RWPE2 (cell line): ENCODE results near the gene FRS3.
A peak's percentile ranks its signal among the peaks of the same experiment; 100 is the strongest.

Source experiments
- ATAC-seq: fragments of 200-7000 bp; cut with Tn5 transposase; 3 replicates; pipeline ENCODE4 v1.9.1; 2021; ENCODE audit warnings: low read depth
- DNase-seq: peaks from one replicate; pipeline ENCODE4 v3.0.0-alpha.2; 2020; ENCODE audit warnings: low spot score
- H3K27ac ChIP-seq: fragments of 450-650 bp; 2 replicates; pipeline ENCODE4 v1.5.1; 2017; ENCODE audit warnings: mild to moderate bottlenecking; ENCODE audit not compliant: poor library complexity, severe bottlenecking
- H3K27me3 ChIP-seq: fragments of 250-450 bp; sonication (Bioruptor Pico); 2 replicates; pipeline ENCODE4 v1.5.1; 2021; ENCODE audit warnings: mild to moderate bottlenecking, moderate library complexity; ENCODE audit not compliant: insufficient read depth, poor library complexity, severe bottlenecking
- H3K36me3 ChIP-seq: fragments of 250-450 bp; sonication (Bioruptor Pico); 2 replicates; pipeline ENCODE4 v1.5.1; 2020; ENCODE audit warnings: low read depth, mild to moderate bottlenecking, moderate library complexity
- H3K4me1 ChIP-seq: fragments of 250-450 bp; sonication (Bioruptor Pico); 2 replicates; pipeline ENCODE4 v1.5.1; 2021; ENCODE audit warnings: mild to moderate bottlenecking, moderate library complexity; ENCODE audit not compliant: insufficient read depth, poor library complexity, severe bottlenecking
- H3K4me3 ChIP-seq: fragments of 250-450 bp; sonication (Bioruptor Pico); 2 replicates; pipeline ENCODE4 v1.5.1; 2021; ENCODE audit warnings: mild to moderate bottlenecking, moderate library complexity; ENCODE audit not compliant: severe bottlenecking
- H3K9me3 ChIP-seq: fragments of 250-450 bp; sonication (Bioruptor Pico); 2 replicates; pipeline ENCODE4 v1.5.1; 2021; ENCODE audit warnings: mild to moderate bottlenecking, moderate library complexity; ENCODE audit not compliant: severe bottlenecking
- TF ChIP-seq, protein P1 (sequence below): fragments of 450-650 bp; IDR thresholded peaks from one replicate; pipeline ENCODE4 v1.5.1; 2017; ENCODE audit warnings: mild to moderate bottlenecking, moderate library complexity; ENCODE audit not compliant: poor library complexity, severe bottlenecking

Gene FRS3

DNA sequence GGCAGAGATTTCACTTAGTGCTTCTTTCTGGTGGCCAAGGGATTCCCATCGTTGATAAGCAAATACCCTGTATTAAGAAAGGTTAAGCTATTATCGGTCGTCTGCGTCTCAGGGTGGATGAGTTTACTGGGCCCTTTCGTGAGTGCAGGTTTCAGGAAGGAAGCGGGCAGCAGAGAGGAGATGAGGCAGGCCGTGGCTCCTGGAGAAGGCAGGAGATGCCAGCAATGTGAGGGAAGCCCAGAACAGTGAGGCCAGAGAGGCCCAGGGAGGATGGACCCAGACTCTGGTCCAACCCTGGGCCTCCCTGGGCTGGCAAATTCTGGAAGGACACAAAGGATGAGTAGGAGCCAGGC, 55.5 kb downstream of the FRS3 start:
- H3K27ac ChIP-seq: peak overlapping the region; percentile 59
- no peaks in the 10 kb centered on the region for H3K36me3 ChIP-seq
- no peaks in the 10 kb centered on the region for H3K27me3 ChIP-seq
- no peak for ATAC-seq
- no peaks in the 10 kb centered on the region for H3K9me3 ChIP-seq
- TF ChIP-seq, protein P1, sequence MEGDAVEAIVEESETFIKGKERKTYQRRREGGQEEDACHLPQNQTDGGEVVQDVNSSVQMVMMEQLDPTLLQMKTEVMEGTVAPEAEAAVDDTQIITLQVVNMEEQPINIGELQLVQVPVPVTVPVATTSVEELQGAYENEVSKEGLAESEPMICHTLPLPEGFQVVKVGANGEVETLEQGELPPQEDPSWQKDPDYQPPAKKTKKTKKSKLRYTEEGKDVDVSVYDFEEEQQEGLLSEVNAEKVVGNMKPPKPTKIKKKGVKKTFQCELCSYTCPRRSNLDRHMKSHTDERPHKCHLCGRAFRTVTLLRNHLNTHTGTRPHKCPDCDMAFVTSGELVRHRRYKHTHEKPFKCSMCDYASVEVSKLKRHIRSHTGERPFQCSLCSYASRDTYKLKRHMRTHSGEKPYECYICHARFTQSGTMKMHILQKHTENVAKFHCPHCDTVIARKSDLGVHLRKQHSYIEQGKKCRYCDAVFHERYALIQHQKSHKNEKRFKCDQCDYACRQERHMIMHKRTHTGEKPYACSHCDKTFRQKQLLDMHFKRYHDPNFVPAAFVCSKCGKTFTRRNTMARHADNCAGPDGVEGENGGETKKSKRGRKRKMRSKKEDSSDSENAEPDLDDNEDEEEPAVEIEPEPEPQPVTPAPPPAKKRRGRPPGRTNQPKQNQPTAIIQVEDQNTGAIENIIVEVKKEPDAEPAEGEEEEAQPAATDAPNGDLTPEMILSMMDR: no peak
- H3K4me1 ChIP-seq: peaks cover 20% of the 10 kb centered on the region
- DNase-seq: no peak
- no peak overlapping the region for H3K4me3 ChIP-seq

DNA sequence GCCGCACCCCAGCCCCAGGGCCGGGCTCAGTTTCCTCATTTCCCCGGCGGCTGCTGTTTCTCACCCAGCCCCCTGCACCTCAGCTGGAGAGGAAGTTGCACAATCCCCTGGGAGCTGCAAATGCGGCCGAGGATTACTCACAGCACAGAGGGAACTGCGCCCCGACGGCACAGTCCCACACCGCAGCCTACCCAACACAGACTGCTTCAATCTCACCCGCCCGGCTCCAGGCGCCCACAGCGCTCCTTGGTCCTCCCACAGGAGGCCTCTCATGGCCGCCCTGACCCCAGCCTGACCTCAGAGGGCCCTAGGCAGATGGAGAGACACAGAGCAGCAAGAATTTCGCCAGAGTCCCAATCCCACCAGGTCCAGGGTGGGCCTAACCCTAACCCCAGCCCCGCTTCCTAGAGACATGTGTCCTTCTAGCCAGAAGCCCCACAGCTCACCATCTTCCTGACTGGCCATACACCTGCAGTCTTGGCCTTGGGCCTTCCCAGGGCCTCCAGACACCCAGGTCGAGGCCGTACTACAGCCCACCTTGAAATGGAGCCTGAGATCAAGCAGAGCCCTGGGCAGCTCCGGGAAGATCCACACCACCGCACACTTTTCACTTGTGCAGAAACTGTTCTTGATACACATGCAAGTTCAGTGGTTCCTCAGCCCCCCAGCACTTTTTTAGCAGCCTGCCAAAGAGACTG, 56.0 kb downstream of the FRS3 start:
- ATAC-seq: peak; percentile 97
- Histone ChIP-seq H3K4me1 (peaks cover 25% of the 10 kb centered on the region), H3K36me3 (no peaks in the 10 kb centered on the region), H3K27me3 (no peaks in the 10 kb centered on the region), H3K27ac (peak overlapping the region; percentile 59), H3K4me3 (no peak overlapping the region), H3K9me3 (no peaks in the 10 kb centered on the region)
- peak; percentile 85 for DNase-seq
- TF ChIP-seq, protein P1: no peak

DNA sequence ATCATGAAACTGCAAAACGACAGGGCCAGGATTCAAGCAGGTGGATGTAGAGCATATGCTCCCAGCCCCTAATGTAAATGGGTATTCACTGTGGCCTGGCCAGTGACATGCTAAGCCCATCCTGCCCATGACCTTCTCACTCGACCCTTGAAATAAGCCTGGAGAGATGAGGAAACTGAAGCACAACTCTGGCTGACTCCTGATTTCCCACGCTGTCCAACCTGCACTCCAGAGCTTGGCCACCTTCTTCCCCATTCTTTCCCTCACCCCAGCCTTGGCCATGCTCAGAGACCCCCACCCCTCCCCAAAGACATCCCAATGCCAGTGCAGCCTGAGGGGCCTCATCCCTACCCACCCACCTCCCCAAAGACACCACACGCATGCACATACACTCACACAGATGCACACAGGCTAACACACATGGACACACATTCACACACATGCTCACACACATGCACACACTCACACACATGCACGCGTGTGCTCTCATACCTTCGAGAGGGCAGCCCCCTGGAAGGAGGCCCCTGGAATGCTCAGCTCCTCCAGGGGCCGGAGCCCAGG, 56.7 kb downstream of the FRS3 start:
- Histone ChIP-seq H3K9me3 (no peaks in the 10 kb centered on the region), H3K4me1 (peaks cover 27% of the 10 kb centered on the region), H3K27me3 (no peaks in the 10 kb centered on the region), H3K27ac (peak overlapping the region; percentile 59), H3K4me3 (no peak overlapping the region), H3K36me3 (no peaks in the 10 kb centered on the region)
- ATAC-seq (no peak; the same call in 1 of the 3 replicates), DNase-seq (no peak)
- TF ChIP-seq, protein P1: no peak

DNA sequence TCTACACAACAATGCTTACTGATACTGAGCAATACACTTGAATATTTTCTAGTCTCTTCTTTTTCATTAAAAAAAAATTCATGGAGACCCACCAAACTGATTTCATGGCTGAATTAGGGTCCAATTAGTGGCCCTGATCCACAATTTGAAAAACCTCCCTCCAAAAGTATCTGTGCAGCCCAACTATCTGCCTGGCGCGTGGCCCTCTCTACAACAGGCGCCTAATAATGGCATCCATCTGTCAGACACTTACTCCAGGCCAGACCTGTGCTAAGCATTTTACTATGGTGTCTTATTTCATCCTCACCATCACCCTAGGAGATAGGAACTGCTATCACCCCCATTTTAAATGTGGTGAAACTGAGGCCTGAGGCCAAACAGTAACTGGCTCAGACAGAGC, 58.3 kb downstream of the FRS3 start:
- H3K4me3 ChIP-seq: no peak overlapping the region
- TF ChIP-seq, protein P1: no peak
- DNase-seq (no peak), ATAC-seq (no peak)
- no peaks in the 10 kb centered on the region for H3K27me3 ChIP-seq
- no peaks in the 10 kb centered on the region for H3K36me3 ChIP-seq
- peak overlapping the region; percentile 59 for H3K27ac ChIP-seq
- H3K4me1 ChIP-seq: peaks cover 27% of the 10 kb centered on the region
- no peaks in the 10 kb centered on the region for H3K9me3 ChIP-seq

DNA sequence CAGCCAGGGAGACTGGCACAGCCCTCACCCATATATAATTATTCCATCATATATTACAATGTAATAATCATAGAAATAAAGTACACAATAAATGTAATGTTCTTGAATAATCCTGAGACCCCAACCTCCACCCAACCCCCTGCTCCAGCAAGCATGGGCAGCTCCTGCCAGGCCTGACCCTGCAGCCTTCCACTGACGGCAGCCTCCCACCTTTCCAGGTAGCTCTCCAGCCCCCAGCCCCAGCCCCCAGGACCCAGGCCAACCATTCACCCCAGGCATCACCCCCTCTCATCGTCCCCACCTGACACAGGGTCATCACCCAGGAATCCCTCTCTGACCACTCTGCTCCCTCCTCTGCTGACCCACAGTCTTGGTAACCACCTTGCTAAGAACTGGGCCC, 58.9 kb downstream of the FRS3 start:
- Histone ChIP-seq H3K27ac (no peak overlapping the region), H3K4me3 (no peak overlapping the region), H3K36me3 (no peaks in the 10 kb centered on the region), H3K4me1 (peaks cover 31% of the 10 kb centered on the region), H3K27me3 (no peaks in the 10 kb centered on the region), H3K9me3 (no peaks in the 10 kb centered on the region)
- DNase-seq (no peak), ATAC-seq (no peak)
- TF ChIP-seq, protein P1: no peak
